Lower lobe of right lung (tissue), 2 donors: ENCODE measurements around the gene ALKBH5. TPM values are rescaled to one million over a fixed set of nuclear protein-coding genes. Genes with fewer than 3 reads are reported as not detected.

Experiments used
- ATAC-seq, 2 donors: fragments of 200-7000 bp; cut with Tn5 transposase; one replicate each; pipeline ENCODE4 v1.9.1; 2020 to 2022; ENCODE audit warnings: mild to moderate bottlenecking in 2 of 2, moderate library complexity in 2 of 2
- DNase-seq: peaks from one replicate; pipeline ENCODE4 v3.0.0-alpha.2; 2020
- H3K27ac ChIP-seq: fragments of 200-600 bp; one replicate; pipeline ENCODE4 v1.8.0; 2022
- H3K27me3 ChIP-seq: fragments of 200-600 bp; one replicate; pipeline ENCODE4 v1.8.0; 2022; ENCODE audit warnings: low read depth
- H3K36me3 ChIP-seq: fragments of 200-600 bp; one replicate; pipeline ENCODE4 v1.8.0; 2022; ENCODE audit warnings: mild to moderate bottlenecking
- H3K4me1 ChIP-seq: fragments of 200-600 bp; one replicate; pipeline ENCODE4 v1.8.0; 2022
- H3K4me3 ChIP-seq: fragments of 200-600 bp; one replicate; pipeline ENCODE4 v1.8.0; 2022; ENCODE audit warnings: mild to moderate bottlenecking
- H3K9me3 ChIP-seq: fragments of 200-600 bp; one replicate; pipeline ENCODE4 v1.8.0; 2022
- CTCF ChIP-seq: fragments of 200-600 bp; IDR thresholded peaks from one replicate; pipeline ENCODE4 v1.8.0; 2022; ENCODE audit warnings: antibody characterized with exemption, mild to moderate bottlenecking
- intact Hi-C: fragments of 100-400 bp; cut with DNase I; formaldehyde crosslinking; loops from one replicate; pipeline ENCODE4 v1.11.0; 2022
- total RNA-seq: library from RNA; stranded (reverse); fragmentation: NEBNext Ultra II Directional; extraction: Animal tissue kit (Norgen Biotek cat#: 25700); gene quantifications from one replicate; pipeline ENCODE4 v1.2.1, GENCODE V29; 2021
- donor health status: DM: no; HTN: yes; CAD: no; lungs with severe emphysema.

ALKBH5 gene
- total RNA-seq, 1 donor from 2014 or later, result 100 TPM

- H3K36me3 ChIP-seq, result peaks cover 64% of the 10 kb centered on the region
- no peak for DNase-seq
- peaks cover 57% of the 10 kb centered on the region for H3K4me1 ChIP-seq
- H3K27me3 ChIP-seq, result no peaks in the 10 kb centered on the region
- TF ChIP-seq CTCF, result peak; percentile 15
- H3K9me3 ChIP-seq, result no peaks in the 10 kb centered on the region
- no peak overlapping the region for H3K27ac ChIP-seq
- no peak for ATAC-seq
- intact Hi-C loops, result no loop called here
- H3K4me3 ChIP-seq, result no peak overlapping the region
These were observed 8.3 kb downstream of the ALKBH5 start for GRCh38 chr17:18191967-18192366.

- Histone ChIP-seq H3K4me1 (peaks cover 54% of the 10 kb centered on the region), H3K9me3 (no peaks in the 10 kb centered on the region), H3K27ac (no peak overlapping the region), H3K27me3 (no peaks in the 10 kb centered on the region), H3K4me3 (no peak overlapping the region), H3K36me3 (peaks cover 63% of the 10 kb centered on the region)
- intact Hi-C loops, result no loop called here
- DNase-seq (no peak), ATAC-seq (no peak)
- TF ChIP-seq CTCF, result no peak
These were observed 10.8 kb downstream of the ALKBH5 start for GRCh38 chr17:18194394-18194793.

- no peak for TF ChIP-seq CTCF
- ATAC-seq (no peak), DNase-seq (no peak)
- intact Hi-C loops, result no loop called here
- no peaks in the 10 kb centered on the region for H3K9me3 ChIP-seq
- H3K27ac ChIP-seq, result no peak overlapping the region
- H3K36me3 ChIP-seq, result peaks cover 65% of the 10 kb centered on the region
- no peak overlapping the region for H3K4me3 ChIP-seq
- peaks cover 53% of the 10 kb centered on the region for H3K4me1 ChIP-seq
- H3K27me3 ChIP-seq, result no peaks in the 10 kb centered on the region
These were observed 11.2 kb downstream of the ALKBH5 start for GRCh38 chr17:18194804-18195203.

- intact Hi-C loops, result no loop called here
- peaks cover 63% of the 10 kb centered on the region for H3K36me3 ChIP-seq
- TF ChIP-seq CTCF, result no peak
- H3K9me3 ChIP-seq, result no peaks in the 10 kb centered on the region
- no peaks in the 10 kb centered on the region for H3K27me3 ChIP-seq
- H3K27ac ChIP-seq, result no peak overlapping the region
- H3K4me1 ChIP-seq, result peaks cover 51% of the 10 kb centered on the region
- H3K4me3 ChIP-seq, result no peak overlapping the region
- ATAC-seq (no peak), DNase-seq (no peak)
These were observed 11.6 kb downstream of the ALKBH5 start for GRCh38 chr17:18195246-18195645.

GRCh38 chr17:18197535-18198194 lies 14.0 kb downstream of the ALKBH5 start:
- DNase-seq (no peak), ATAC-seq (no peak)
- H3K4me1 ChIP-seq, result peaks cover 30% of the 10 kb centered on the region
- intact Hi-C loops, result no loop called here
- H3K27ac ChIP-seq, result no peak overlapping the region
- H3K27me3 ChIP-seq, result no peaks in the 10 kb centered on the region
- H3K36me3 ChIP-seq, result peaks cover 70% of the 10 kb centered on the region
- no peak for TF ChIP-seq CTCF
- no peaks in the 10 kb centered on the region for H3K9me3 ChIP-seq
- no peak overlapping the region for H3K4me3 ChIP-seq
